HepG2 (cell line): ENCODE results near the gene EIF5A. TPM values are rescaled to one million over a fixed set of nuclear protein-coding genes. Genes with fewer than 3 reads are reported as not detected.

Experiments
- ARNT ChIP-seq: fragments of 450-650 bp; IDR thresholded peaks from 2 replicates; pipeline ENCODE4 v1.6.1; 2017
- GATA4 ChIP-seq: sonication (generic); IDR thresholded peaks from 2 replicates; pipeline ENCODE4 v1.6.1; 2016; ENCODE audit warnings: antibody characterized with exemption, low read depth, borderline replicate concordance
- HIC2 ChIP-seq: sonication (generic); formaldehyde crosslinking; IDR thresholded peaks from 2 replicates; pipeline ENCODE4 v1.9.0; 2022; ENCODE audit warnings: low read depth, missing genetic modification reagents
- IRF9 ChIP-seq: sonication (generic); formaldehyde crosslinking; IDR thresholded peaks from 2 replicates; pipeline ENCODE4 v1.8.0; 2022; ENCODE audit warnings: missing genetic modification reagents, mild to moderate bottlenecking, borderline replicate concordance
- MTF1 ChIP-seq: sonication (generic); formaldehyde crosslinking; IDR thresholded peaks from 2 replicates; pipeline ENCODE4 v1.5.0; 2020; ENCODE audit warnings: missing genetic modification reagents
- MXI1 ChIP-seq: IDR thresholded peaks from 3 replicates; pipeline ENCODE4 v1.6.1; 2012; ENCODE audit warnings: low read depth, low read length, inconsistent platforms, borderline replicate concordance
- PLRG1 ChIP-seq: fragments of 450-650 bp; conservative IDR thresholded peaks from 2 replicates; pipeline ENCODE4 v1.6.1; 2016
- RAD21 ChIP-seq: fragments of 450-650 bp; formaldehyde crosslinking; IDR thresholded peaks from 2 replicates; pipeline ENCODE4 v1.5.0; 2020; ENCODE audit warnings: mild to moderate bottlenecking
- SMARCE1 ChIP-seq: fragments of 450-650 bp; IDR thresholded peaks from 2 replicates; pipeline ENCODE4 v1.6.1; 2017; ENCODE audit warnings: borderline replicate concordance
- TFDP1 ChIP-seq: IDR thresholded peaks from 2 replicates; pipeline ENCODE4 v1.6.1; 2016; ENCODE audit warnings: missing compliant biosample characterization, missing genetic modification reagents, borderline replicate concordance
- ZBTB2 ChIP-seq: sonication (generic); formaldehyde crosslinking; IDR thresholded peaks from 2 replicates; pipeline ENCODE4 v1.8.0; 2022; ENCODE audit warnings: low read depth, missing genetic modification reagents
- ZFP36 ChIP-seq: fragments of 150-350 bp; IDR thresholded peaks from 2 replicates; pipeline ENCODE4 v1.6.1; 2018; ENCODE audit warnings: borderline replicate concordance, low read length, low read depth; ENCODE audit not compliant: partially characterized antibody
- ZNF230 ChIP-seq: sonication (generic); formaldehyde crosslinking; IDR thresholded peaks from 2 replicates; pipeline ENCODE4 v1.4.0; 2020; ENCODE audit warnings: mild to moderate bottlenecking, missing genetic modification reagents
- ZNF407 ChIP-seq: sonication (generic); formaldehyde crosslinking; IDR thresholded peaks from one replicate; pipeline ENCODE4 v1.5.1; 2020; ENCODE audit warnings: mild to moderate bottlenecking, missing genetic modification reagents; ENCODE audit errors: not compliant biosample characterization
- ZNF546 ChIP-seq: sonication (generic); formaldehyde crosslinking; conservative IDR thresholded peaks from 2 replicates; pipeline ENCODE4 v1.8.1; 2023; ENCODE audit warnings: mild to moderate bottlenecking, missing genetic modification reagents
- polyA plus RNA-seq, 8 experiments: library from polyadenylated mRNA; depleted of rRNA in 3 of 8; stranded (reverse) in 7 of 8; unstranded in 1 of 8; fragments of >200 nt; fragmentation: Illumina TruSeq in 4 of 8; extraction: Trizol in 4 of 8; gene quantifications; 2 replicates each; pipeline versions ENCODE4 v1.2.1 to v1.2.3, GENCODE V29; 2011 to 2016; ENCODE audit warnings: low read depth in 4 of 8, missing spikeins in 1 of 8, mixed read lengths in 1 of 8; ENCODE audit not compliant: insufficient read depth in 1 of 8
- total RNA-seq, 5 experiments: library from RNA; depleted of rRNA; stranded (reverse); fragments of >200 nt; fragmentation: Illumina TruSeq; extraction: Trizol; gene quantifications; 2 replicates each; pipeline ENCODE4 v1.2.3, GENCODE V29; 2016; ENCODE audit warnings: low read depth in 1 of 5

The EIF5A gene
- total and polyA plus RNA-seq, 2 of the 13 experiments (the other 11 are each of a cell fraction or from before 2014, with no cell fraction given), result 319 to 337 TPM

GRCh38 chr17:7314719-7315569, 7.5 kb downstream of the EIF5A start, which contains the start of gene GPS2 (continued):
- peak; percentile 85 for TF ChIP-seq TFDP1 (CRISPR knock-in tag)
- peak; percentile 74; the same call in 1 of the 3 replicates for TF ChIP-seq MXI1
- TF ChIP-seq GATA4, result no peak
- 0 out of 2 replicates have a peak, but pooled peaks have one; percentile 29 for TF ChIP-seq HIC2 (CRISPR knock-in tag)
- peak; percentile 62; the same call in 1 of the 2 replicates for TF ChIP-seq ZNF546 (CRISPR knock-in tag)
- no peak for TF ChIP-seq ZNF230 (CRISPR knock-in tag)
- TF ChIP-seq SMARCE1, result no peak
- TF ChIP-seq ZNF407 (CRISPR knock-in tag), result no peak
- no peak for TF ChIP-seq ARNT
- peak; percentile 98 for TF ChIP-seq ZBTB2
- TF ChIP-seq IRF9 (CRISPR knock-in tag), result peak; percentile 72; the same call in 1 of the 2 replicates
- TF ChIP-seq ZFP36, result no peak
- TF ChIP-seq RAD21 (CRISPR knock-in tag), result peak; percentile 35; the same call in 1 of the 2 replicates
- no peak for TF ChIP-seq PLRG1
- no peak for TF ChIP-seq MTF1 (CRISPR knock-in tag)
